GM18502 (cell line): Measurements from ENCODE around the gene KRTAP5-5.
"Not testable (repeated sequence)": the region's sequence is repeated elsewhere in the genome, so short reads cannot be mapped to it uniquely, and the experiment has no call there.

Experiments
- ATAC-seq: cut with Tn5 transposase; IDR thresholded peaks from one replicate; pipeline ENCODE4 v1.9.1; 2021; ENCODE audit warnings: mild to moderate bottlenecking; ENCODE audit not compliant: unreplicated experiment, poor library complexity

KRTAP5-5 gene

GRCh38 chr11:1640076-1640946 lies 10.7 kb downstream of the KRTAP5-5 start:
- ATAC-seq: no peak

DNA sequence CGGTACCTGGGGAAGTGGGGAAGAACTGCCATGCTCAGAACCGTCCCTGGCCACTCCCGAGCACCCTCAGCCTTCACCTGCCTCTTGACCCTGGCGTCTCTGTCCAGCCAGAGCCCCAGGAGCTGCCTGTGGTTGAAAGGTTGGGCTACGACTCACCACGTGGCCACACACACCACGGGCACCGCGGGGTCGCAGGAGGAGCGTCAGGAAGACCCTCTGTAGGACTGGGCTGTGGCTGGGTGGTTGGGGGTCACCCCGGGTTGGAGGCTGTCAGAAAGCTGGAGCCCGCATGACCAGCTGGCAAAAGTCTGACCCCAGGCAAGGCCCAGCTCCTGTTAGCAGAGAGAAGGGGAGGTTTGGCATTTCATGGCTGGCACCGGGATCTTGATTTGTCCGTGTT lies 11.5 kb downstream of the KRTAP5-5 start:
- ATAC-seq: no peak

DNA sequence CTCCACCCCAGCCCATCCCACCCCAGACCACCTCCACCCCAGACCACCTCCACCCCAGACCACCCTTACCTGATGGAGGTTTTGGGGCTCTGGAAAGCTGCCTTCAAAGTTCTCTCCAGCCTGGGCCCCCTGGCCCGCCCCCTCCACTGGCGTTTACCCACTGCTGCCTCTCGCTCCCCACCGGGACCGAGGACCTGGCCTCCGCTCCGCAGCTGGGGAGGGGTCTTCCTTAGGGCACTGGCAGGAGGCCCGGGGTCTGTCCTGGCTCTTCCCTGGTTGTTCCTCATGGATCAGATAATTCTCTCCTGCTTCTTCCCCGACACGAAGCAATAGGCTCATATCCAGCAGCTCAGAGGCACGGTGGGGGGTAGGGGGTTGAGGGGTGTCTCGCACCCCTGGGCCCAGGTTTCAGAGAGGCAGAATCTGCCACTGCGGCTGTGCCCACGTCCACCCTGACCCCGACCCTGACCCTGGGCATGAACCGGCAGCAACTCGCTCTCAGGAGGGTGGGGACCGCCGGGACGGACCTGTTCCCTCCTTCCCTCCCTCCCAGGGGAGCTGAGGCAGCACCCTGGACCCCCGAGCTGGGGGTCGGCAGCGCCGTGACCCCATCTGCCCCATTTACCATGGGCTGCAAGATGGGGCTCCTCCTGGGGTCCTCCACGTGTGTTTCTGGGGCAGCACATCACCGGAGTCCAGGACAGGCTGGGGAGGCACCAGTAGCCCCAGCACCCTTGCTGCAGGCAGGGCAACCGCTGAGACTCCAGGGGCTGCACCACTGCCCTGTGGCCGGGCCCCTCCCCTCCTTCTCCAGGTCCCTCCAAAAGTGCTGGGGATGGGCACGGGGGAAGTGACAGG lies 12.9 kb downstream of the KRTAP5-5 start:
- ATAC-seq: no peak

- no peak for ATAC-seq
These were observed 13.6 kb downstream of the KRTAP5-5 start for GRCh38 chr11:1643146-1643690.

DNA sequence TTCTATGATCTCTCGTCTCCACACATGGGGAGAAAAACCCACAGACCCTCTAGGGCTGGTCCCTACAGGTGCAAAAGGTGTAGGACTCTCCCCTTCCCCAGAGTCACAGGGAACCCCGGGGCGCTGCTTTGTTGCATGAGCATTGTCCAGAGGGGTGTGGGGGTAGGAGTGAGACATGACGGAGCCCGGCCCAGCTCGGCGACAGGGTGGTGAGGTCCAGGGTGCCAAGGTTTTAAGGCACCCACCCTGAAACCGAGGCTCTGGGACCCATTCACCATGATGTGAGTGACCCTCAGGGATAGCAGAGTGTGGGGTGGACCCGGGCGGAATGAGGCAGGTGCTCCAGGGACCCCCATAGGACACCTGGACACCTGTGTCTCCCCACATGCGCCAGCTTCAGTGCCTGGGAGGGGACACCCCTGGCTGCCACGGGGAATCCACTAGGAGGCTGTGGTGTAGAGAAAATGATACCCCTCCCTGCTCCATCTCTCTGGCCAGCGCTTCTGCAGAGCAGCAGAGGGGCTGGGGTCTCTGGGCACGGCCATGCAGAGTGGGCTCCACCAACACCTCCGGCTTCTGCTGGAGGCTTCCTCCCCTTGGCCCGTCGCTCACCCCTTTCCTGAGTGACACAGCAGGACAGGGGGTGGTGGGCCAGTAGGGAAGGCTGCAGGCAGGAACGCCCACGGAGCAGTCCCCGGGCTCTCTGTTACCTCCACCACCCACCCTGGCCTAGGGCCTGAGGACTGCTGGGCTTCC lies 15.2 kb downstream of the KRTAP5-5 start:
- ATAC-seq: no peak

DNA sequence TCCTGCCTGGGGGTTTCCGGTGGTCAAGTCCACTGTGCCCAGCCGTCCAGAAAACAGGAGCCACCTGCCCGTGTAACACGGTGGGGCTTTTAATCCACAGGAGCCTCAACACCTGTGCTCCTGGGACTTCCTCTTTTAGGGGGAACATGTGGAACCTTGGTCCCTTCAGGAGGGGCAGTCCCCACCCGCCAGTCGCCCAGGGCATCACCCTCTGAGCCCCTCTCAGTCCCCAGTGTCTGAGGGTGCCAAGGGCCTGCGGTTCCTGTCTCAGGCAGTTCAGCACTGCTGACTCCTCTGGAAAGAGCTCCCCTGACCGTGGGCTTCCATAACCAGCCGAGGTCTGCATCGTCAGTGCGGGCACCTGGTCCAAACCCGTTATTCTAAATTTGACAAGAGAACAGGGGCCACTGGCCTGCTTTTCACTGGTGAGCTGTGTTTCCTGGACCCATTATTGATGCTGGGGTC lies 15.8 kb downstream of the KRTAP5-5 start:
- no peak for ATAC-seq

- ATAC-seq: not testable (repeated sequence)
These were observed 17.0 kb downstream of the KRTAP5-5 start for GRCh38 chr11:1646540-1646939.

GRCh38 chr11:1647901-1648652 lies 18.5 kb downstream of the KRTAP5-5 start:
- no peak for ATAC-seq

GRCh38 chr11:1648653-1649420 lies 19.3 kb downstream of the KRTAP5-5 start:
- no peak for ATAC-seq

DNA sequence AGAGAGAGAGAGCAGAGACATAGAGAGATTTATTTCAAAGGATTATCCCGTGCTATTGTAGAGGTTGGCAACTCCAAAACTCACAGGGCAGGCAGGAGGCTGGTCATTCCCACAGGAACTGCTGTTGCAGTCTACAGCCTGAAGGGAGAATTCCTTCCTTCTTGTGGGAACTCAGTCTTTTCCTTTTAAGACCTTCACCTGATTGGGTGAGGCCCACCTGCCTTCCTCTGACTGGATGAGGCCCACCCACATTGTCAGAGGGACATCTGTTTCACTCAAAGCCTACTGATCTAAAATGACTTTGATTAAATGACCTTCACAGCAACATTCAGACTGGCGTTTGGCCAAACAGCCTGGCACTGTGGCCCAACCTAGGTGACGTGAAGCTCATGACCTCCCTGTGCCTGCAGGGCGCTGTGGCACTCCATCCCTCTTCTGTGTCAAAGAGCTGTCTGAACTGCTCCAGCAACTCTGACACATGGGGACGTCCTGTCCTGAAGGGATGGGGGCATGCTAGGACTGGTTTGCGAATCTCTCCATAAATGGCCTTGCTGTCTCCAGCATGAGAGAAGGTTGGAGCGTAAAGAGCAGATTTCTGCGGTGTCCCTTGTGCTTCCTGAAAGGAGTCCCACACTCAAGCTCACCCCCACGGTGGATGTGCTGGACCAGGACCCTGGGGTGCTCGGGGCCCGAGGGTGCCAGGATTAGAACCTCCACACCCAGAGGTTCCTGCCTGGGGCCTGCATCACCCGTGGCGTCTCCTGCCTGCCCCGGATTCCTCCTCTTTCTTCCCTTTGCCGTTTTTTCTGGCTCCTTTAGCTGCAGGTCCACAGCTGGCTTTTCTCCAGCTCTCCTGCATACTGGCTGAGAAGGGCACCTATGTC lies 20.7 kb downstream of the KRTAP5-5 start:
- ATAC-seq: no peak

- no peak for ATAC-seq
These were observed 21.3 kb downstream of the KRTAP5-5 start for GRCh38 chr11:1650918-1651262.

DNA sequence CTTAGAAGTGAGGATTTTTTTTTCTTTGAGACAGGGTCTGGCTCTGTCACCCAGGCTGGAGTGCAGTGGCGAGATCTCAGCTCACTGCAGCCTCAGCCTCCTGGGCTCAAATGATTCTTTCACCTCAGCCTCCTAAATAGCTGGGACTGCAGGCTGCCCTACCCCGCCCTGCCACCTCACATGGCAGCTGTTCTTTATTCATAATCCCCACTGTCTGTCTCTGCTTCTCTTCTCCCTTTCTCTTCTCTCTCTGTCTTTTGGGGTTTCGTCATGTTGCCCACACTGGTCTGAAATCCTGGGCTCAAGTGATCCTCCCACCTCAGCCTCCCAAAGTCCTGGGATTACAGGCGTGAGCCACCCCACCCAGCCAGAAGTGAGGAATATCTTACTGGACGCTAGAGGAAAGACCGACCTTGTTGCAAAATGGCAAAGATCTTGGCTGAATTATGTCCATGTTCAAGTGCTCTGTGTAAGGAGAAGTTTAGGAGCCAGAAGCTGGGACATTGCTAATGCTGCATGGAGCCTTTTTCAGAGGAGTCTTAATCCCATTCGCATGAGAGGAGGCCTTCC lies 21.9 kb downstream of the KRTAP5-5 start:
- ATAC-seq: no peak

- no peak for ATAC-seq
These were observed 22.5 kb downstream of the KRTAP5-5 start for GRCh38 chr11:1652026-1652425.

DNA sequence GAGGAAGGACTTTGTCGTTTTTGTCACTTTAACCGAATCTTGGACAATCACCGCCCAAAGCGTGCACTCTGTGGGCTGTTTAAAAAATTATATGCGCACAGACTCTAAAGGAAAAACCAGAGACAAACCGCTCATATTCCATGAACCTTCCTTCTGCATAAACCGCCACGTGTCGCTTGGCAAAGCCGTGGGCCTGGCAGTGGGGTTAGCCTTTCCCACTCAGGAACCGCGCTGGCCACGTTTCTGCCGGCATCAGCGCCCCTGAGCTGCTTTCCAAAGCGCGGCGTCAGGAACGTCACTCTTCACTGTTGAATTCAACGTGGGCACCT lies 22.8 kb downstream of the KRTAP5-5 start:
- no peak for ATAC-seq

DNA sequence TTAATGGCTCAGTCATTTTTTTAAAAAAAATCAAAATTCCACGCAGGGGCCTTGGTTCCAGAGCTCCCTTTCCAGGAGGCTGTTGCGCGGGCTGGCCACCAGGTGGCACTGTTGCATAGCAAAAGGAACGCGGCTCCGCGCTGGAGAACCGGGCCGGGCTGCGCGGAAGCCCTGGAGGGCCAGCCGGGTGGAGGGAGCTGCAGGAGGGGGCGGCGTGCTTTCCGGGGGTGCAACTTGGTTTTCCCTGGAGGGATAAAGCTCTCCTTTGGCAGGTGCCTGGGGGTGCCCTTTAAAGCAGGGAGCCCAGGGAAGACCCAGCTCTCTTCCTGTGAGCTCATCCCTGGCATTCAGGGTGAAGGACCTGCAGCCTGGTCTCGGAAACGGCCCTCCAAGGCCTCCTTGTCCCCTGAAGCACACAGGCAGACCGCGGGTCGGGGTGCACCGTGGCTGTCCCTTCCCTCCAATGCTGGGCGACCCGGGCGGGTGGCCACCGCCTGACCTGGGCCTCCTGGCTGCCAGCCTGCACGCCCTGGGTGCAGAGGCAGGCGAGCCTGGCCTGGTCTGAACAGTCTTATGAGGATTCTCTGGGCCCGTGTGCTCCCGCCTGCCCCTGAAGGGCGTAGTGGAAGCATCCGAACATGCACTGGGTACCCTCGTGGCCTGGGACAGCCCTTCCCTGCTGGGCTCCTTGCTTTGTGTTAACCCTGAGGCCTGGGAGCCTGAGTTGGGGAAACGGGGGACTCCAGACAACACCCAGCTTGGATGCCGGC lies 23.4 kb downstream of the KRTAP5-5 start:
- ATAC-seq: no peak

- ATAC-seq: no peak
These were observed 24.2 kb downstream of the KRTAP5-5 start for GRCh38 chr11:1653541-1654387.
